ENCODE measurements around the gene CFAP61.
"Not testable (repeated sequence)": the region's sequence is repeated elsewhere in the genome, so short reads cannot be mapped to it uniquely, and the experiment has no call there.

Gene CFAP61

GRCh38 chr20:20095114-20095872 is 43.0 kb downstream of the CFAP61 start:
- Mint-ChIP-seq H3K9me3 (no peaks in the 10 kb centered on the region), H3K4me3 (no peak overlapping the region), H3K4me1 (ENCODE audit: low read depth) (no peaks in the 10 kb centered on the region), H3K27ac (no peak overlapping the region), H3K27me3 (peaks cover 7% of the 10 kb centered on the region), H3K36me3 (ENCODE audit: low read depth) (no peaks in the 10 kb centered on the region)

GRCh38 chr20:20096421-20096820 is 44.1 kb downstream of the CFAP61 start:
- Mint-ChIP-seq H3K36me3 (ENCODE audit: low read depth) (no peaks in the 10 kb centered on the region), H3K4me3 (no peak overlapping the region), H3K27ac (no peak overlapping the region), H3K27me3 (peaks cover 7% of the 10 kb centered on the region), H3K9me3 (no peaks in the 10 kb centered on the region), H3K4me1 (ENCODE audit: low read depth) (no peaks in the 10 kb centered on the region)

- Mint-ChIP-seq H3K27ac (no peak overlapping the region), H3K4me3 (no peak overlapping the region), H3K9me3 (no peaks in the 10 kb centered on the region), H3K36me3 (ENCODE audit: low read depth) (no peaks in the 10 kb centered on the region), H3K4me1 (ENCODE audit: low read depth) (no peaks in the 10 kb centered on the region), H3K27me3 (peaks cover 4% of the 10 kb centered on the region)
Observed at GRCh38 chr20:20100881-20101280, 48.5 kb downstream of the CFAP61 start.

GRCh38 chr20:20102163-20102562 is 49.8 kb downstream of the CFAP61 start:
- Mint-ChIP-seq H3K27me3 (peaks cover 4% of the 10 kb centered on the region), H3K4me1 (ENCODE audit: low read depth) (no peaks in the 10 kb centered on the region), H3K36me3 (ENCODE audit: low read depth) (no peaks in the 10 kb centered on the region), H3K9me3 (no peaks in the 10 kb centered on the region), H3K27ac (no peak overlapping the region), H3K4me3 (no peak overlapping the region)

GRCh38 chr20:20102716-20103258 is 50.5 kb downstream of the CFAP61 start:
- peaks cover 4% of the 10 kb centered on the region for H3K27me3 Mint-ChIP-seq
- no peak overlapping the region for H3K4me3 Mint-ChIP-seq
- no peaks in the 10 kb centered on the region for H3K36me3 Mint-ChIP-seq (ENCODE audit: low read depth)
- H3K4me1 Mint-ChIP-seq (ENCODE audit: low read depth): no peaks in the 10 kb centered on the region
- H3K27ac Mint-ChIP-seq: no peak overlapping the region
- H3K9me3 Mint-ChIP-seq: no peaks in the 10 kb centered on the region

- peaks cover 4% of the 10 kb centered on the region for H3K27me3 Mint-ChIP-seq
- H3K27ac Mint-ChIP-seq: no peak overlapping the region
- H3K36me3 Mint-ChIP-seq (ENCODE audit: low read depth): no peaks in the 10 kb centered on the region
- H3K4me3 Mint-ChIP-seq: no peak overlapping the region
- no peaks in the 10 kb centered on the region for H3K4me1 Mint-ChIP-seq (ENCODE audit: low read depth)
- H3K9me3 Mint-ChIP-seq: no peaks in the 10 kb centered on the region
Observed at GRCh38 chr20:20103486-20103885, 51.2 kb downstream of the CFAP61 start.

GRCh38 chr20:20123187-20123586 is 70.9 kb downstream of the CFAP61 start:
- H3K4me3 Mint-ChIP-seq; H3K27ac Mint-ChIP-seq; H3K36me3 Mint-ChIP-seq (ENCODE audit: low read depth); H3K4me1 Mint-ChIP-seq (ENCODE audit: low read depth): not testable (repeated sequence)
- Mint-ChIP-seq H3K9me3 (peaks cover 18% of the 10 kb centered on the region), H3K27me3 (peaks cover 35% of the 10 kb centered on the region)

- Mint-ChIP-seq H3K9me3 (peaks cover 8% of the 10 kb centered on the region), H3K4me1 (ENCODE audit: low read depth) (no peaks in the 10 kb centered on the region), H3K36me3 (ENCODE audit: low read depth) (no peaks in the 10 kb centered on the region), H3K27me3 (peaks cover 34% of the 10 kb centered on the region), H3K27ac (no peak overlapping the region), H3K4me3 (no peak overlapping the region)
Observed at GRCh38 chr20:20130399-20130798, 78.1 kb downstream of the CFAP61 start.

GRCh38 chr20:20134941-20135575 is 82.7 kb downstream of the CFAP61 start:
- H3K36me3 Mint-ChIP-seq (ENCODE audit: low read depth): no peaks in the 10 kb centered on the region
- peaks cover 11% of the 10 kb centered on the region for H3K27me3 Mint-ChIP-seq
- no peaks in the 10 kb centered on the region for H3K4me1 Mint-ChIP-seq (ENCODE audit: low read depth)
- peaks cover 11% of the 10 kb centered on the region for H3K9me3 Mint-ChIP-seq
- no peak overlapping the region for H3K4me3 Mint-ChIP-seq
- H3K27ac Mint-ChIP-seq: no peak overlapping the region

- no peak overlapping the region for H3K27ac Mint-ChIP-seq
- no peaks in the 10 kb centered on the region for H3K4me1 Mint-ChIP-seq (ENCODE audit: low read depth)
- H3K9me3 Mint-ChIP-seq: peaks cover 11% of the 10 kb centered on the region
- H3K4me3 Mint-ChIP-seq: no peak overlapping the region
- H3K36me3 Mint-ChIP-seq (ENCODE audit: low read depth): no peaks in the 10 kb centered on the region
- peaks cover 10% of the 10 kb centered on the region for H3K27me3 Mint-ChIP-seq
Observed at GRCh38 chr20:20136313-20136712, 84.0 kb downstream of the CFAP61 start.

GRCh38 chr20:20137851-20138250 is 85.5 kb downstream of the CFAP61 start:
- no peak overlapping the region for H3K27ac Mint-ChIP-seq
- peaks cover 8% of the 10 kb centered on the region for H3K9me3 Mint-ChIP-seq
- H3K4me3 Mint-ChIP-seq: no peak overlapping the region
- H3K36me3 Mint-ChIP-seq (ENCODE audit: low read depth): no peaks in the 10 kb centered on the region
- peaks cover 8% of the 10 kb centered on the region for H3K27me3 Mint-ChIP-seq
- no peaks in the 10 kb centered on the region for H3K4me1 Mint-ChIP-seq (ENCODE audit: low read depth)

- Mint-ChIP-seq H3K27me3 (peaks cover 3% of the 10 kb centered on the region), H3K36me3 (ENCODE audit: low read depth) (no peaks in the 10 kb centered on the region), H3K4me1 (ENCODE audit: low read depth) (no peaks in the 10 kb centered on the region), H3K9me3 (peaks cover 3% of the 10 kb centered on the region), H3K4me3 (no peak overlapping the region), H3K27ac (no peak overlapping the region)
Observed at GRCh38 chr20:20138301-20139064, 86.2 kb downstream of the CFAP61 start.

GRCh38 chr20:20139403-20139802 is 87.1 kb downstream of the CFAP61 start:
- H3K9me3 Mint-ChIP-seq: peaks cover 8% of the 10 kb centered on the region
- H3K36me3 Mint-ChIP-seq (ENCODE audit: low read depth): no peaks in the 10 kb centered on the region
- no peak overlapping the region for H3K4me3 Mint-ChIP-seq
- peaks cover 6% of the 10 kb centered on the region for H3K27me3 Mint-ChIP-seq
- H3K27ac Mint-ChIP-seq: no peak overlapping the region
- no peaks in the 10 kb centered on the region for H3K4me1 Mint-ChIP-seq (ENCODE audit: low read depth)

GRCh38 chr20:20143165-20143564 is 90.8 kb downstream of the CFAP61 start:
- no peaks in the 10 kb centered on the region for H3K4me1 Mint-ChIP-seq (ENCODE audit: low read depth)
- no peak overlapping the region for H3K27ac Mint-ChIP-seq
- no peak overlapping the region for H3K4me3 Mint-ChIP-seq
- peaks cover 13% of the 10 kb centered on the region for H3K9me3 Mint-ChIP-seq
- no peaks in the 10 kb centered on the region for H3K36me3 Mint-ChIP-seq (ENCODE audit: low read depth)
- H3K27me3 Mint-ChIP-seq: peaks cover 11% of the 10 kb centered on the region

- Mint-ChIP-seq H3K4me1 (ENCODE audit: low read depth) (no peaks in the 10 kb centered on the region), H3K27ac (no peak overlapping the region), H3K36me3 (ENCODE audit: low read depth) (no peaks in the 10 kb centered on the region), H3K27me3 (peaks cover 16% of the 10 kb centered on the region), H3K9me3 (peaks cover 13% of the 10 kb centered on the region), H3K4me3 (no peak overlapping the region)
Observed at GRCh38 chr20:20143646-20144045, 91.3 kb downstream of the CFAP61 start.

Measured in stimulated activated naive CD8-positive, alpha-beta T cell treated with anti-CD3 and anti-CD28 coated beads, Interleukin-15, Interleukin-2, amounts not matched to agents 100 ng/mL and 50 ng/mL, for 24 hours (primary cell).